22Rv1 (cell line): Measurements from ENCODE around the gene ZNF880.

Experiments used
- CTCF ChIP-seq: fragments of 450-650 bp; IDR thresholded peaks from 2 replicates; pipeline ENCODE4 v1.5.1; 2017; ENCODE audit warnings: mild to moderate bottlenecking
- ZFX ChIP-seq: fragments of 450-650 bp; IDR thresholded peaks from 2 replicates; pipeline ENCODE4 v1.6.1; 2017; ENCODE audit warnings: antibody characterized with exemption, borderline replicate concordance

DNA sequence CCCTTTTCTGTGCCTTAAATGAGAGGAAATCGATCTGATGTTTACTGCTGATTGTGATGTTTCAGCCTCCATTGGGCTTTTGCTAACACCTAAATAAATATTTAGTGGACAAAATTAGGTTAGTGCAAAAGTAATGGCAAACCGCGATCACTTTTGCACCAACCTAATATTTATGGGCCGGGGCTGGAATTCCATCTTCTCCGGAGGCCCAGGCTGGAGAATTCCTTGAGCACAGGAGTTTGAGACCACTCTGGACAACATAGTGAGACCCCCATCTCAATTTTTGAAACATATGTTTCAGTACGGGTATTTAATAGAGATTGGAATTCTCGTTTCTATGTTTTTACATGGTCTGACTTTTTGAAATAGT lies 603 bp downstream of the ZNF880 start:
- TF ChIP-seq CTCF (no peak), ZFX (no peak)
